Caco-2 (cell line): ENCODE results near the gene MRPS23. TPM values are rescaled to one million over a fixed set of nuclear protein-coding genes. Genes with fewer than 3 reads are reported as not detected.

Source experiments
- BruUV-seq: library from RNA; stranded (reverse); fragments of 400-500 nt; replicated peaks from 2 replicates; lab custom pipeline; 2021; lab: Mats Ljungman, UMichigan
- CTCF ChIA-PET: fragments of 300-600 bp; sonication (Branson Sonifier 250); formaldehyde crosslinking; loops from one replicate; lab custom pipeline; 2022; ENCODE audit warnings: antibody characterized with exemption; lab: Charles Lee
- POLR2A ChIA-PET: fragments of 300-600 bp; sonication (Branson Sonifier 250); formaldehyde crosslinking; loops from one replicate; lab custom pipeline; 2022; ENCODE audit warnings: antibody characterized with exemption; lab: Charles Lee
- DNase-seq, 2 experiments: peaks; one replicate each; pipeline versions ENCODE4 v3.0.0 to v3.0.0-alpha.2; 2020 to 2022
- H3K27me3 ChIP-seq: replicated peaks from 2 replicates; pipeline ENCODE4 v1.6.0; 2011; ENCODE audit warnings: low read length; ENCODE audit not compliant: control insufficient read depth, insufficient read depth
- H3K36me3 ChIP-seq: 2 replicates; pipeline ENCODE4 v1.5.1; 2011; ENCODE audit warnings: low read length; ENCODE audit not compliant: control insufficient read depth, insufficient read depth
- H3K4me1 ChIP-seq: fragments of 250-450 bp; sonication (Bioruptor Pico); 2 replicates; pipeline ENCODE4 v1.5.1; 2020; ENCODE audit warnings: mild to moderate bottlenecking
- H3K4me3 ChIP-seq: 2 replicates; pipeline ENCODE4 v1.5.1; 2011; ENCODE audit warnings: low read depth, mild to moderate bottlenecking, control low read depth, low read length
- H3K9me3 ChIP-seq: fragments of 250-450 bp; sonication (Bioruptor Pico); 2 replicates; pipeline ENCODE4 v1.5.1; 2020; ENCODE audit warnings: mild to moderate bottlenecking, moderate library complexity
- H3K27ac Mint-ChIP-seq: one replicate; pipeline ENCODE4 v1.8.0; 2022; ENCODE audit warnings: mixed read lengths; ENCODE audit not compliant: unreplicated experiment
- H3K27me3 Mint-ChIP-seq: one replicate; pipeline ENCODE4 v1.8.0; 2022; ENCODE audit warnings: mixed read lengths; ENCODE audit not compliant: insufficient read depth, unreplicated experiment
- H3K36me3 Mint-ChIP-seq: one replicate; pipeline ENCODE4 v1.8.0; 2022; ENCODE audit warnings: mild to moderate bottlenecking, mixed read lengths; ENCODE audit not compliant: insufficient read depth, unreplicated experiment
- H3K4me1 Mint-ChIP-seq: one replicate; pipeline ENCODE4 v1.8.0; 2022; ENCODE audit warnings: low read depth, mixed read lengths; ENCODE audit not compliant: unreplicated experiment
- H3K4me3 Mint-ChIP-seq: one replicate; pipeline ENCODE4 v1.8.0; 2022; ENCODE audit warnings: mild to moderate bottlenecking, moderate library complexity, mixed read lengths; ENCODE audit not compliant: unreplicated experiment
- H3K9me3 Mint-ChIP-seq: one replicate; pipeline ENCODE4 v1.8.0; 2022; ENCODE audit warnings: mixed read lengths; ENCODE audit not compliant: unreplicated experiment
- CTCF ChIP-seq, 2 experiments: fragments of 200-600 bp in 1 of 2; IDR thresholded peaks; 1 replicate in 1 of 2; 2 replicates in 1 of 2; pipeline versions ENCODE4 v1.5.1 to v1.8.0; 2011 to 2022; ENCODE audit warnings: antibody characterized with exemption in 1 of 2, control low read depth in 1 of 2, inconsistent platforms in 1 of 2, low read depth in 1 of 2, low read length in 1 of 2, mild to moderate bottlenecking in 1 of 2, moderate library complexity in 1 of 2; ENCODE audit not compliant: insufficient read depth in 1 of 2, severe bottlenecking in 1 of 2, unreplicated experiment in 1 of 2
- intact Hi-C: fragments of 100-400 bp; cut with micrococcal nuclease; formaldehyde crosslinking; loops from one replicate; pipeline ENCODE4 v1.10.0; 2022; ENCODE audit not compliant: unreplicated experiment
- total RNA-seq: library from RNA; stranded (reverse); gene quantifications from 2 replicates; pipeline ENCODE4 v1.2.3, GENCODE V29; 2022

MRPS23 gene
- total RNA-seq, 1 experiment from 2014 or later: 72.9 TPM

GRCh38 chr17:57876023-57876865 is 26.4 kb upstream of the MRPS23 start:
- no peak overlapping the region for H3K4me3 Mint-ChIP-seq
- no TSS peak for BruUV-seq
- TF ChIP-seq CTCF (IDR thresholded peaks at IDR 0.05; ENCODE audit: insufficient read depth in 1 of 2, low read depth in 1 of 2, low read length in 1 of 2, severe bottlenecking in 1 of 2, unreplicated experiment in 1 of 2): no peak
- Histone ChIP-seq H3K9me3 (no peaks in the 10 kb centered on the region), H3K4me3 (no peak overlapping the region), H3K27me3 (no peaks in the 10 kb centered on the region), H3K36me3 (peaks cover 1% of the 10 kb centered on the region; the same call in 1 of the 2 replicates), H3K4me1 (peaks cover 39% of the 10 kb centered on the region)
- peaks cover 6% of the 10 kb centered on the region for H3K36me3 Mint-ChIP-seq
- POLR2A ChIA-PET: interaction anchor here (0.6 to 1.2 kb wide), 7 partner anchors 10 to 207 kb away, joined by 3 to 5 read pairs (median 4); partner anchors contain the start of genes CUEDC1 and SRSF1
- no peak for DNase-seq
- CTCF ChIA-PET: interaction anchor here (0.6 to 2.5 kb wide), 14 partner anchors 14 to 123 kb away, joined by 3 to 16 read pairs (median 4); partner anchors contain the start of gene CUEDC1
- H3K9me3 Mint-ChIP-seq: no peaks in the 10 kb centered on the region
- H3K4me1 Mint-ChIP-seq: peaks cover 43% of the 10 kb centered on the region
- intact Hi-C loops: no loop called here
- peak overlapping the region; percentile 89 for H3K27ac Mint-ChIP-seq
- no peaks in the 10 kb centered on the region for H3K27me3 Mint-ChIP-seq

DNA sequence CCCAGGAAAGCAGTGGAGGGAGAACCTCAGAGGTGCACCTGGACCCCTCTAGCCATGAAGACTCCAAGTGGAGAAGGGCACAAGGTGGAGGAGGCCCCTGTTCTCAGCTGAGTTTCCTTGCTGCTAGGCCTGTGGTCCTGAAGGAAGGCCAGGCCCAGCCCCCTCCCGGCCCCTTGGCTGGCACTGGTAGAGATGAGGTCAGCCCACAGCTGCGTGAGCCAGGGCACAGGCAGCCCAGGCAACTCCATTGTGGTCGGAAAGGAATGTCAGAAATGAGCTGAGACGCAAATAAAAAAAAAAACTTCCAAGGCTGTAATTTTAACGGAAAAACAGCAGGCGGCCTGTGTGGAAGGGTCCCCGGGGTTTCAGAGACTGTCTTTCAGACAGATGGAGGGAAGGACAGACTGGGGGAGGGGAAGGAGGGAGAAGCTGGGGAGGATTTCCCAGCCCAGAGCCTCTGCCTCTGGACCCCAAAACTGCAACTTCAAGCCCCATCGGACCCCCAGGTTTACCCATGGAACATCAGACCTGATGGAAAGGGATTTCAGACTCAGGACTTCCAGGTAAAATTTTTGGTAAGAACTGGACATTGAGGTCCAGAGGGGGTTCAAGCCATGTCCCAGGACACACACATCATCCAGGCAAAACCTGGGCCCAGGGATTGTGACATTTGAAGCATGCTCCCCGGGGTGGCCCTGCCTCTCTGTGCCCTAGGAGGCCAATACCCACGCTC is 25.6 kb upstream of the MRPS23 start:
- Mint-ChIP-seq H3K36me3 (no peaks in the 10 kb centered on the region), H3K9me3 (no peaks in the 10 kb centered on the region), H3K4me1 (peaks cover 35% of the 10 kb centered on the region), H3K27me3 (no peaks in the 10 kb centered on the region), H3K4me3 (no peak overlapping the region), H3K27ac (peak overlapping the region; percentile 89)
- TF ChIP-seq CTCF (IDR thresholded peaks at IDR 0.05; ENCODE audit: insufficient read depth in 1 of 2, low read depth in 1 of 2, low read length in 1 of 2, severe bottlenecking in 1 of 2, unreplicated experiment in 1 of 2): peak; percentile 33 to 36
- ChIA-PET POLR2A (interaction anchor here (0.6 to 1.2 kb wide), 8 partner anchors 9 to 207 kb away, joined by 3 to 6 read pairs (median 4); partner anchors contain the start of genes CUEDC1 and SRSF1), CTCF (interaction anchor here (0.6 to 2.5 kb wide), 13 partner anchors 13 to 124 kb away, joined by 3 to 16 read pairs (median 4); partner anchors contain the start of gene CUEDC1)
- Histone ChIP-seq H3K4me3 (no peak overlapping the region), H3K4me1 (peaks cover 34% of the 10 kb centered on the region), H3K27me3 (no peaks in the 10 kb centered on the region), H3K9me3 (no peaks in the 10 kb centered on the region), H3K36me3 (peaks cover 1% of the 10 kb centered on the region; the same call in 1 of the 2 replicates)
- intact Hi-C loops: loop anchor here (1.0 kb wide), 3 partner anchors 17 to 120 kb away; no protein-coding TSS in a partner anchor
- peak; percentile 72 to 76 for DNase-seq
- no TSS peak for BruUV-seq
